Lower leg skin (tissue), 4 donors: ENCODE data around the gene CAMK2G. TPM values are rescaled to one million over a fixed set of nuclear protein-coding genes. Genes with fewer than 3 reads are reported as not detected.

ENCODE experiments used
- DNase-seq, 2 donors: peaks; one replicate each; pipeline ENCODE4 v3.0.0-alpha.2; 2019; ENCODE audit warnings: low spot score in 2 of 2
- H3K4me3 ChIP-seq: fragments of 200-600 bp; sonication (generic); 2 replicates; pipeline ENCODE4 v1.5.1; 2017; ENCODE audit warnings: mild to moderate bottlenecking, low read depth; ENCODE audit not compliant: poor library complexity, severe bottlenecking
- CTCF ChIP-seq, 3 donors: fragments of 450-650 bp; IDR thresholded peaks; one replicate each; pipeline ENCODE4 v1.5.1; 2016; ENCODE audit warnings: antibody characterized with exemption in 3 of 3, mild to moderate bottlenecking in 3 of 3, moderate library complexity in 2 of 3
- POLR2A ChIP-seq, 2 donors: fragments of 450-650 bp; IDR thresholded peaks; one replicate each; pipeline ENCODE4 v1.6.1; 2016 to 2017; ENCODE audit warnings: antibody characterized with exemption in 2 of 2, mild to moderate bottlenecking in 1 of 2, moderate library complexity in 1 of 2
- WGBS, 2 donors: methylation state at CpG; one replicate each; pipeline ENCODE4 v1.1.5; 2018; 5-methylcytosine and 5-hydroxymethylcytosine counted together
- intact Hi-C: fragments of 100-400 bp; cut with DNase I; formaldehyde crosslinking; loops from one replicate; pipeline ENCODE4 v1.15.0; 2023; ENCODE audit warnings: low total_unique reads
- total RNA-seq, 4 donors: library from RNA; depleted of rRNA; stranded (reverse); fragments of >200 nt; gene quantifications; one replicate each; pipeline ENCODE4 v1.1.0, GENCODE V29; 2016

Gene CAMK2G
- total RNA-seq, 4 donors from 2014 or later = 20.0 to 27.9 (median 24.2) TPM

- no peak overlapping the region for H3K4me3 ChIP-seq
- TF ChIP-seq CTCF (IDR thresholded peaks at IDR 0.05) (no peak), POLR2A (IDR thresholded peaks at IDR 0.05) (no peak)
- WGBS, 2 donors = 88 to 94% methylated on average over 3 of the region's 3 CpGs
- DNase-seq = no peak
- intact Hi-C loops = no loop called here
Observed at GRCh38 chr10:73917566-73918305, 43.4 kb upstream of the CAMK2G start.

GRCh38 chr10:73916761-73917470 is 42.6 kb upstream of the CAMK2G start:
- 39 to 50% methylated on average over 5 of the region's 5 CpGs for WGBS, 2 donors
- intact Hi-C loops = no loop called here
- TF ChIP-seq POLR2A (IDR thresholded peaks at IDR 0.05) (no peak), CTCF (IDR thresholded peaks at IDR 0.05) (no peak)
- DNase-seq = no peak
- H3K4me3 ChIP-seq = no peak overlapping the region

GRCh38 chr10:73915206-73915851 is 41.0 kb upstream of the CAMK2G start:
- DNase-seq = no peak
- no peak overlapping the region for H3K4me3 ChIP-seq
- WGBS, 2 donors = 51 to 52% methylated on average over 8 of the region's 8 CpGs
- no peak for TF ChIP-seq POLR2A (IDR thresholded peaks at IDR 0.05)
- intact Hi-C loops = no loop called here

- 76% methylated on average over 10 of the region's 10 CpGs for WGBS, 2 donors
Observed at GRCh38 chr10:73914036-73914435, 39.7 kb upstream of the CAMK2G start.

GRCh38 chr10:73911553-73912004 is 37.2 kb upstream of the CAMK2G start:
- DNase-seq = peak in 1 of 2 donors; percentile 88
- TF ChIP-seq CTCF (IDR thresholded peaks at IDR 0.05) (no peak), POLR2A (IDR thresholded peaks at IDR 0.05) (no peak)
- peak overlapping the region; percentile 47 for H3K4me3 ChIP-seq
- 8 to 11% methylated on average over 11 to 14 of the region's 14 CpGs for WGBS, 2 donors
- intact Hi-C loops = no loop called here

More at GRCh38 chr10:73914036-73914435, 39.7 kb upstream of the CAMK2G start:
- DNase-seq = no peak
- TF ChIP-seq CTCF (IDR thresholded peaks at IDR 0.05) (no peak), POLR2A (IDR thresholded peaks at IDR 0.05) (no peak)
- no peak overlapping the region for H3K4me3 ChIP-seq
- intact Hi-C loops = no loop called here
